HG02938 (cell line): ENCODE measurements around the gene PTGS1.
"Not testable (repeated sequence)": the region's sequence is repeated elsewhere in the genome, so short reads cannot be mapped to it uniquely, and the experiment has no call there.

ENCODE experiments used
- ATAC-seq: cut with Tn5 transposase; IDR thresholded peaks from one replicate; pipeline ENCODE4 v1.9.1; 2021; ENCODE audit warnings: mild to moderate bottlenecking, moderate library complexity; ENCODE audit not compliant: unreplicated experiment

Gene PTGS1

DNA sequence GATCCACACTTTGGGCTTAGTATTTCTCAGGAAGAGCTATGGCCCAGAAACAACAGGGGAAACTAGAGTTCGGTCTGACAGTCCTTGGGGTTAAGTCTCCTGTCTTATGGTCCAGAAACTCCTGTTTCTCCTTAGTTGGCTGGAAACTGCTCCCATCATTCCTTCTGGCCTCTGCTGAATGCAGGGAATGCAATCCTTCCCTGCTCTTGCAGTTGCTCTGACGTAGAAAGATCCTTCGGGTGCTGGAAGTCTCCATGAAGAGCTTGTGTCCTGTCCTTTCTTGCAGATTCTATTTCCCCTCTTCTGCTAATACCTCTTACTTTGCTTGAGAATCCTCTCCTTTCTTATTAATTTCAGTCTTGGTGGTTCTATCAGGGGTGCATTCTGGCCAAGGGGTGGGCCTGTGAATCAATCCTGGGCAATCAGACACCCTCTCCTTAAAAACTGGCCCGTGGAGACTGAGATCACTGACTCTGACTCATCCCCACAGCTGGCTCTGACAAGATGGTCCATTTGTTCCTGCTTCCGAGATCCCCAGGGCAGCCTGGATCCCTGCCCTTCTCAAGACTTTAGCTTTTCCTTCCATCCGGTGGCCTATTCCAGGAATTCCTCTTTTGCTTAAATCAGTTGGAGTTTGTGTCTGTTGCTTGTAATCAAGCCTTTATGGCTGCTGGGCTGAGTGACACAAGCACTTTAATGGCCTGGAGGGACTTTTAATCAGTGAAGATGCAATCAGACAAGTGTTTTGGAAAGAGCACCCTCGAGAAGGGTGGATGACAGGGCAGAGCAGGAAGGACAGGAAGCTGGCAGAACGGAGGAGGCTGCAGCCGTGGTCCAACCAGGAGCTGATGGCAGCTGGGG is 23.7 kb downstream of the PTGS1 start:
- ATAC-seq: no peak

DNA sequence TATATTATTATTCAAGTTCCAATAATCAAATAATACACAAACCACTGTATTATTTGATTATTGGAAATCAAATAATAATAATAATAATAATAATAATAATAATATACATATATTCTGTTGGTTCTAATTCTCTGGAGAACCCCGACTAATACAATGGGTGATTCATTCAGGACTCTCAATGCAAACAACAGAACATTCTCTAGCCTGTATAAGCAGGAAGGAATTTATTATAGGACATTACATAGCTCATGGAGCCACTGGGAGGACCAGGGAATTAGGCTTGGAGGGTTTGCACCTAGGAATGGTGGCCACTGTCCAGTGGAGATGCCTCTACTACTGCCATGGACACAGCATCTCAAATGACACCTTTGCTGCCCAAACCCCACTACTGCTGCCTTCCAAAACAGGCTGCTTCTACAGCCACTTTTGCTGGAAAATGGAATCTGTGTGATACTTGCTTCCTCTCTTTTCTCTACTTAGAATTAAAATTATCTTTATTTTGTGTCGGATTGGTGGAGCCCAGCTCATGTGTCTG is 25.9 kb downstream of the PTGS1 start:
- no peak for ATAC-seq

DNA sequence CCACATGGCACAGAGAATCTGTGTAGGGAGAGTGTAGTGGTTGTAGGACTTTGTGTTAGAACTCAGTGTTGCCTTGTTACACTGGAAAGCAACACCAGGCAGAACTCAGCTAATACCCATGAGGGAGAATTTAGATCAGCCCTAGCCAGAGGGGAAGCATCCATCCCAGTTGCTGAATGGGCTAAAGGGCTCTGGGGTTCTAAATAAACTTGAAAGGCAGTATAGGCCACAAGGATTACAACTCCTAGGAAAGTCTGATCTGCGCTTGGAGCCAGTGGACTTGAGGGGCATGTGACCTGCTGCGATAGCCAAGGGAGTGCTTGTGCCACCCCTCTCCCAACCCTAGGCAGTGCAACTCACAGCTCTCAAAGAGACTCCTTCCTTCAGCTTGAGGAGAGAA is 26.9 kb downstream of the PTGS1 start:
- no peak for ATAC-seq

DNA sequence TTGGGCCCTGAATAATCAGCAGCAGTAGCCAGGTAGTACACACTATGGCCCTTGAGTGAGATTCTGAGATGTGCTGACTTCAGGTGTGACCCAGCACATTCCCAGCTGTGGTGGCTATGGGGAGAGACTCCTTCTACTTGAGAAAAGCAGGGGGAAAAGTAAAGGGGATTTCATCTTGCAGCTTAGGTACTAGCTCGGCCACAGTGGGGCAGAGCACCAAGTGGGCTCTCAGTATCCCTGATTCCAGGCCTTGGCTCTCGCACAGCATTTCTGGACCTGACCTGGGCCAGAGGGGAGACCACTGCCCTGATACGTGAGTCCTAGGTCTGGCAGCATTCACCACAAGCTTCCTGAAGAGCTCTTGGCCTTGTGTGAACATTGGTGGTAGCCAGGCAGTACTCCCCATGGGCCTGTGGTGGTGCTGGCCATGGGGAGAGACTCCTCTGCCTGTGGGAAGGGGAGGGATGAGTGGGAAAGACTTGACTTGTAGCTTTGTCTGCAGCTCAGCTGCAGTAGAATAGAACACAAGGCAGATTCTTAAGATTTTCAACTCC is 27.6 kb downstream of the PTGS1 start:
- ATAC-seq: no peak

DNA sequence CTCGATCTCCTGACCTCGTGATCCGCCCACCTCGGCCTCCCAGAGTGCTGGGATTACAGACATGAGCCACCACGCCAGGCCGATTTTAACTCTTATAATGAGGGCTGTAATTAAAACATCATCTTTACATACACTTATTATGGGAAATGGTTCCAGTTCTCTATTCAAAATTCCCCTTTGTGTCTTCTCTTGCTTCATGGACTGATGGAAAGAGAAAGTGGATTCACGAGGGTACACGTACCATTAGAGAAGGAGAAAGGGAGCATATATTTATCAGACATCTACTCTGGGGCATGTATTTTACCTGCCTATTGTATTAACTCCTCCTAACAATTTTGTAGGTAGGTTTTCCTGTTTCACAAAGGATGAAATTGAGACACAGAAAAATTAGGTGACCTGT is 31.1 kb downstream of the PTGS1 start:
- ATAC-seq: no peak

DNA sequence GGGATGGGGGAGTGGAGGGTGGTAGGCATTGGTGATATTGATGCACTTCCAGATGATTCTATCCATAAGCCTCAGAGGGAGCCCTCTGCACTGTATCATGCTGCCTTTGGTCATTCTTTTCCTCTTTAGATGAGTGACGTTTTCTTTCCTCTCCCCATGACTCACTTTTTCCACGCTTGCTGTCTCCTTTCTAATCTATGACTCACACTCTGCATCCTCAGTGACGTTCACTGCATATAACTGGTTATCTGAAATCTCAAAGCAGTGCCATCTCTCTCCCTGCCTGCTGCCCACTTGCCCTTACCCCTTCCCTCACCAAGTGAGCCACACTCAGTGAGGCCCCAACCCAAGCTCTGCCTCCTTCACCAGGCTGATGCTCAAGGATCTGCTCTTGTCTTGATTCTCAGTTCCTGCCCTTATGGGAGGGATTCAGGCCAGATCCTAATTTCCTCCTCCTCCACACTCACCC is 31.6 kb downstream of the PTGS1 start:
- no peak for ATAC-seq

DNA sequence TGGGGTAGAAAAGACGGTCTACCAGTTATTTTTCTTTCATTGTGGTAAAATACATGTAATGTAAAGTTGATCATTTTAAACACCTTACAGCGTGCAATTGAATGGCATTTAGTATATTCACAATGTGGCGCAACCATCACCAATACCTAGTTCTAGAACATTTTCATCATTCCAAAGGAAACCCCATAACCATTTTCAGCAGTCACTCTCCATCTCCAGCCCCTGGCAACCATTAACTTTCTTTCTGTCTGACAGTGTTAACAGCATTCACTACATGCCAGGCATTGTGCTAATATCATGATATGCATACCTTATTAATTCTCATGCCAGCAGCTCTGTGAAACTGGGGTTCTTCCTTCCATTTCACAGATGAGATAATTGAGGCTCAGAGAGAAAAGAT is 32.0 kb downstream of the PTGS1 start:
- no peak for ATAC-seq

DNA sequence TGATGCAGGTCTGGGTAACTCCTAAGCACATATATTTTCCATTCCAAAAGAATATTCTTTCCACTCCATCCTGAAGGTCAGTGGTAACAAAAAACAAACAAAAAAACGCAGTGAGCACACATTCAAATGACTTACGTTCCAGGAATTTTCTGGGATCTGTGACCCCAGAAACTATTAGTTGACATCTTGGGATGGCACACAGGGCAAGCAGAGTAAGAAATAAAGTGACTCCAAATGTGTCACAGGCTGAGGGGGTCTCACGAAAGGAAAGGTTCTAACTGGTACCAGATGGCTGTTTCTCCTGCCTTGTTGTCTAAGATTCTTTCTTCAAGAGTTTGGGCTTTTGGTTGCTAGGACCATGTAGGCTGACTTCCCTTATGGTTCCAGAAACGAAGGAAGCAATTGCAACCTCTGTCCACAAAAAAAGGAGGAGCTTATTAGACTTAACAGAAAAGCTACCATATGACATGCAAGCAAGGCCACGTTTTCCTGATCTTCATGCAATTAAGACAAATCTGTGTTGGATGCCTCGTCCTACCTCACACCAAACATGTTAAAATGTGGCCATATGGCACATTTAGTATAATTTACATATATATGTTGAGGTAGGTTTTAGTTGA is 32.7 kb downstream of the PTGS1 start:
- no peak for ATAC-seq

DNA sequence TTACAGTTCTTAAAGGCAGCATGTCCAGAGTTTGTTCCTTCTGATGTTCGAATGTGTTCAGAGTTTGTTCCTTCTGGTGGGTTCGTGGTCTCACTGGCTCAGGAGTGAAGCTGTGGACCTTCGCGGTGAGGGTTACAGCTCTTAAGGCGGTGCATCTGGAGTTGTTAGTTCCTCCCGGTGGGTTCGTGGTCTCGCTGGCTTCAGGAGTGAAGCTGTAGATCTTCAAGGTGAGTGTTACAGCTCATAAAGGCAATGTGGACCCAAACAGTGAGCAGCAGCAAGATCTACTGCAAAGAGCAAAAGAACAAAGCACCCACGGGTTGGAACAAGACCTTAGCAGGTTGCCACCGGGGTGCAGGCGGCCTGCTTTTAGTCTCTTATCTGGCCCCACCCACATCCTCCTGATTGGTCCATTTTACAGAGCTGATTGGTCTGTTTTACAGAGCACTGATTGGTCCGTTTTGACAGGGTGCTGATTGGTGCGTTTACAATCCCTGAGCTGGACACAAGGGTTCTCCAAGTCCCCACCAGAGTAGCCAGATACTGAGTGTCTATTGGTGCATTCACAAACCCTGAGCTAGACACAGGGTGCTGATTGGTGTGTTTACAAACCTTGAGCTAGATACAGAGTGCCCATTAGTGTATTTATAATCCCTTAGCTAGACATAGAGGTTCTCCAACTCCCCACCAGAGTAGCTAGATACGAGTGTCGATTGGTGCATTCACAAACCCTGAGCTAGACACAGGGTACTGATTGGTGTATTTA is 34.7 kb downstream of the PTGS1 start:
- ATAC-seq: not testable (repeated sequence)

DNA sequence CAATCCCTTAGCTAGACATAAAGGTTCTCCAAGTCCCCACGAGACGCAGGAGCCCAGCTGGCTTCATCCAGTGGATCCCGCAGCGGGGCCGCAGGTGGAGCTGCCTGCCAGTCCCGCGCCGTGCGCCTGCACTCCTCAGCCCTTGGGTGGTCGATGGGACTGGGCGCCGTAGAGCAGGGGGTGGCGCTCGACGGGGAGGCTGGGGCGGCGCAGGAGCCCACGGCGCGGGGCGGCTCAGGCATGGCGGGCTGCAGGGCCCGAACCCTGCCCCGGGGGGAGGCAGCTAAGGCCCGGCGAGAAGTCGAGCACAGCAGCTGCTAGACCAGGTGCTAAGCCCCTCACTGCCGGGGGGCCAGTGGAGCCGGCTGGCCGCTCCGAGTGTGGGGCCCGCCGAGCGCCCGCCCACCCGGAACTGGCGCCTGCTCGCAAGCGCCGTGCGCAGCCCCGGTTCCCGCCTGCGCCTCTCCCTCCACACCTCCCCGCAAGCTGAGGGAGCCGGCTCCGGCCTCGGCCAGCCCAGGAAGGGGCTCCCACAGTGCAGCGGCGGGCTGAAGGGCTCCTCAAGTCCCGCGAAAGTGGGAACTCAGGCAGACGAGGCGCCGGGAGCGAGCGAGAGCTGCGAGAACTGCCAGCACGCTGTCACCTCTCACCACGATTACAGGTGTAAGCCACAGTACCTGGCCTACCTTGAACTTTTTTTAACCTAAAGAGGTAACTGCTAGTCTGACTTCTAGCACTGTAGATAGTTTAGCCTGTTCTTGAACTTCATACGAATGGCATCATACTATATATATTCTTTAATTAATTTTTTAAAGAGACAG is 35.5 kb downstream of the PTGS1 start:
- ATAC-seq: no peak

DNA sequence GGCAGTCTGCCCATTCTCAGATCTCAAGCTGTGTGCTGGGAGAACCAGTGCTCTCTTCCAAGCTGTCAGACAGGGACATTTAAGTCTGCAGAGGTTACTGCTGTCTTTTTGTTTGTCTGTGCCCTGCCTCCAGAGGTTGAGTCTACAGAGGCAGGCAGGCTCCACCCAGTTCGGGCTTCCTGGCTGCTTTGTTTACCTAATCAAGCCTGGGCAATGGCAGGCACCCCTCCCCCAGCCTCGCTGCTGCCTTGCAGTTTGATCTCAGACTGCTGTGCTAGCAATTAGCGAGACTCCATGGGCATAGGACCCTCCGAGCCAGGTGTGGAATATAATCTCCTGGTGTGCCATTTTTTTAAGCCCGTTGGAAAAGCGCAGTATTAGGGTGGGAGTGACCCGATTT is 43.3 kb downstream of the PTGS1 start:
- not testable (repeated sequence) for ATAC-seq

DNA sequence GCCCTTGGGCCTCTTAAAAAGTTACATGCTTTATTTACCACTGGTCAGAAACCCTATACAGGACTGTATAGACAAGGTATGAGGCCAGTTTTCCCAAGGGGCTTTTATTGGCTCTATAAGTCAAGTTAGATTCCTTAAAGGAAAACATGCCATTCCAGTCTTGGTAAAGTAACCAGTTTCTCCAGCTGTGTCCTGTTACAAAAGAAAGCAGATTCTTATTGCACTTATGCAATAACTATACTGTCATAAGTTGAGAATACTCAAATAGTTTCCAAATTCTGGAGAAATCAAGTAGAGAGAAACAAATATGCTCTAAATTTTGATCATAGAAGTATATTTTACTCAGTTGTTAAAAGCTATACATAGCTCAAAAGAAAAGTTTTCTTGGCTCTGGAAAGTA is 47.2 kb downstream of the PTGS1 start:
- no peak for ATAC-seq

DNA sequence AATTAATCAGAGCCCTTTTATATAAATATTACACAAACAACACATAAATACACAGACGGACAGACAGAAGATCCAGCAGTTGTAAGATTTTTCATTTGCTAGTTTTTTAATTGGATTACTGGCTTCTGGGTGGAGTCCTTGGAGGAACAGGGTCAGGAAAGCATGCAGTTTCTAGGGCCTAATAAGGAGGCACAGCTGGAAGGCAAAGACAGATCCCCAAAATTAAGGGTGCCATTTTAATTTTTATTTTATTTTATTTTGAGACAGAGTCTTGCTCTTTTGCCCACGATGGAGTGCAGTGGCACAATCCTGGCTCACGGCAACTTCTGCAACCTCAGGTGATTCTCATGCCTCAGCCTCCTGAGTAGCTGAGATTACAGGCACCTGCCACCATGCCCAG is 49.5 kb downstream of the PTGS1 start:
- no peak for ATAC-seq

DNA sequence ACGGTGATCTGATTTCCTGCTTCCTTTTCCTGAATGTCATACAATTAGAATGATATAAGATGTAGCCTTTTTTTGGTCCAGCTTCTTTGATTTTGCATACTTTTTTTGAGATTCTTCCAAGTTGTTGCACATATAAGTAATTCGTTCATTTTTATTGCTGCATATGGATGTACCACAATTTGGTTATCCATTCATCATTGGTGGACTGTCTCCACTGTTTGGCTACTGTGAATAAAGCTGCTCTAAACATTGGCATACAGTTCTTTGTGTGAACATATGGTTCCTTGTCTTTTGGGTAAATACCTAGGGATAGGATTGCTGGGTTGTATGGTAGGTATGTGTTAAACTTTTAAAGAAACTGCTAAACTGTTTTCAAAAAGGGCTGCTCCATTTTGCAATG is 54.3 kb downstream of the PTGS1 start:
- ATAC-seq: no peak

DNA sequence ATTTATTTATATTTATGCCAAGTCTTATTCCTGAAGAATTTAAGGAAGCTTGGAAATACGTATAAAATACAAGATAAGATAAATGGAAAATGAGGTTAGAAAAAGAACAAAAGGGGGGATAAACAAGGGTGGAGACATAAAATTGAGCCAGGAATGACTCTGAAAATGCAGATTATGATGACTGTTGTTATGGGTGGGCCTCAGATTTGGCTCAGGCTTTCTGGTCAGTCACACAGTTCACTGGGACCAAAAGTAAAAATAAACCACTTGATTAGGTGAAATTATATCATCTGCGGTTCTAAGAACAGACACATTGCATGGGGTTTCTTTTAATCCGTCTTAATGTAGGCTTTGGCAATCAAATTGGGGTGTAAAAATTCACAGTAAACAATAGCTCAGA is 55.9 kb downstream of the PTGS1 start:
- no peak for ATAC-seq

DNA sequence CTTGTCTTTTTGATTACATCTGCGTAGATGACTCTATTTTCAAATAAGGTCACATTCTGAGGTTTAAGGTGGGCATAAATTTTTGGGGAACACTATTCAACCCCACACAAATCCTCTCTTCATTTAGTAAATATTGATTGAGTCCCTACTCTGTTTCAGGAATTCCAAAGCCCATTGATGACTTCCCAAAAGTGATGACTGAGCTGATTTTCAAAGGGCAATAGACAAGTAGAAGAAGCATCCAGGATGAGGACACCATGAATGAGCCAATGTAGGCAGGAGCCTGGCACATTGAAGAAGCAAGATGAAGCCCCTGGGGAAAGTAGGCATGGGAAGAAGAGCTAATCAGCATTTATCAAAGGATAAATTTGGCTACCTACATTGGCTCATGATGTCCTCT is 71.7 kb downstream of the PTGS1 start:
- no peak for ATAC-seq

DNA sequence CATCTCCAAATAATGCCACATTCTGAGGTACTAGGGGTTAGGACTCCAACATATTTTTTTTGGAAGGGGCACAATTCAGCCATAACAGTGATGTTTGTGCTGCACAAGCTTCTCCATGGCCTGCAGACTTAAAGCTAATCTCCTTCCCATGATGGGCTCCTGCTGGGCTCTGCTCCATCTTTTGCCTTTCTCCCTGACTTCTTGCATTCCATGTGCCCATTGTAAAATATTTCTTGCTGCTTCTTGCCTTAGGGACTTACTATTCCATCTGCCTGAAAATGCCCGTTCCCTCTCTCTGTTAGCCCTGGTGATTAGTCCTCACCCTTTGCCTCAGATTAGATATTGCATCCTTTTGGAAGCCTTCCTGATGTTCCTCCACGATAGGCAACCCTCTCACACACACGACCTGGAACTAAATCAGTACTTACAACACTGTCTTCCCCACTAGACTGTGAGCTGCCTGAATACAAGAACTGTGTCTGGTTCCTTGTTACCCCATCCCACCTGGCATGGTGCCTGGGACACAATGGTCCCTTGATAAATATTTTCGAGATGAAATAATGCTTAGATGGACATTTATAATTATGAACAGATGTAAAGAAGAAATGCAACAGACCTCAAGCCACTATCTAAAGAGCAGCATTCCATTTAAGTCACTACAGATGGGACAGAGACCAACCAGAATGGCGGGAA is 73.4 kb downstream of the PTGS1 start:
- no peak for ATAC-seq
